Measurements from ENCODE around the gene GNLY.
"Not testable (repeated sequence)": the region's sequence is repeated elsewhere in the genome, so short reads cannot be mapped to it uniquely, and the experiment has no call there.

The GNLY gene

GRCh38 chr2:85657399-85657798 lies 36.8 kb upstream of the GNLY start:
- not testable (repeated sequence) for H3K27me3 ChIP-seq (ENCODE audit: control insufficient read depth, insufficient read depth, low read length); H3K4me1 ChIP-seq (ENCODE audit: control insufficient read depth, insufficient read depth, low read length); H3K27ac ChIP-seq (ENCODE audit: low read depth, low read length); H3K36me3 ChIP-seq (ENCODE audit: control insufficient read depth, insufficient read depth, low read length); H3K4me3 ChIP-seq (ENCODE audit: low read length); H3K9ac ChIP-seq (ENCODE audit: low read length)

- no peaks in the 10 kb centered on the region for H3K36me3 ChIP-seq (ENCODE audit: control insufficient read depth, insufficient read depth, low read length)
- H3K27ac ChIP-seq (ENCODE audit: low read depth, low read length) = no peak overlapping the region
- no peak overlapping the region for H3K4me3 ChIP-seq (ENCODE audit: low read length)
- H3K4me1 ChIP-seq (ENCODE audit: control insufficient read depth, insufficient read depth, low read length) = no peaks in the 10 kb centered on the region
- H3K27me3 ChIP-seq (ENCODE audit: control insufficient read depth, insufficient read depth, low read length) = no peaks in the 10 kb centered on the region
- no peak overlapping the region for H3K9ac ChIP-seq (ENCODE audit: low read length)
Observed at GRCh38 chr2:85659324-85659981, 34.7 kb upstream of the GNLY start.

GRCh38 chr2:85660301-85660700 lies 33.9 kb upstream of the GNLY start:
- not testable (repeated sequence) for H3K27ac ChIP-seq (ENCODE audit: low read depth, low read length); H3K36me3 ChIP-seq (ENCODE audit: control insufficient read depth, insufficient read depth, low read length); H3K27me3 ChIP-seq (ENCODE audit: control insufficient read depth, insufficient read depth, low read length); H3K9ac ChIP-seq (ENCODE audit: low read length); H3K4me3 ChIP-seq (ENCODE audit: low read length); H3K4me1 ChIP-seq (ENCODE audit: control insufficient read depth, insufficient read depth, low read length)

DNA sequence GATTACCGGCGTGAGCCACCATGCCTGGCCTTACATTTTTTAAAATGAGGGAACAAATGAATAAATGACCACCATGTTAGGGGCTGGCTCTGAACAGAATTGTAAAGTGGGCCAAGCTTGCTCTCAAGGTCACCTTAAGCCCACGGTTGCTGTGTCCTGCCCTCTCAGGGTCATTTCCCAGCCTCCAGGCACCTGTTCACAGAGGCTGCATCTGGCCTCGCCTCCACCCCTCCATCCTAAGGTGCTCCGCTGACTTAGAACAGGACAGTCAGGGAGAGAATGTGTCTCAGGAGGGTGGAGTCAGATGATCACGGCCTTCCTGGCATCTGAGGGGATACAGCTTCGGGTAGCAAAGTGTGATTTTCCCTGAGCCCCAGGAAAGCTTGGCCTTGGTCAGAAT lies 33.4 kb upstream of the GNLY start:
- no peak overlapping the region for H3K27ac ChIP-seq (ENCODE audit: low read depth, low read length)
- H3K4me3 ChIP-seq (ENCODE audit: low read length) = no peak overlapping the region
- no peaks in the 10 kb centered on the region for H3K36me3 ChIP-seq (ENCODE audit: control insufficient read depth, insufficient read depth, low read length)
- H3K27me3 ChIP-seq (ENCODE audit: control insufficient read depth, insufficient read depth, low read length) = no peaks in the 10 kb centered on the region
- no peaks in the 10 kb centered on the region for H3K4me1 ChIP-seq (ENCODE audit: control insufficient read depth, insufficient read depth, low read length)
- no peak overlapping the region for H3K9ac ChIP-seq (ENCODE audit: low read length)

DNA sequence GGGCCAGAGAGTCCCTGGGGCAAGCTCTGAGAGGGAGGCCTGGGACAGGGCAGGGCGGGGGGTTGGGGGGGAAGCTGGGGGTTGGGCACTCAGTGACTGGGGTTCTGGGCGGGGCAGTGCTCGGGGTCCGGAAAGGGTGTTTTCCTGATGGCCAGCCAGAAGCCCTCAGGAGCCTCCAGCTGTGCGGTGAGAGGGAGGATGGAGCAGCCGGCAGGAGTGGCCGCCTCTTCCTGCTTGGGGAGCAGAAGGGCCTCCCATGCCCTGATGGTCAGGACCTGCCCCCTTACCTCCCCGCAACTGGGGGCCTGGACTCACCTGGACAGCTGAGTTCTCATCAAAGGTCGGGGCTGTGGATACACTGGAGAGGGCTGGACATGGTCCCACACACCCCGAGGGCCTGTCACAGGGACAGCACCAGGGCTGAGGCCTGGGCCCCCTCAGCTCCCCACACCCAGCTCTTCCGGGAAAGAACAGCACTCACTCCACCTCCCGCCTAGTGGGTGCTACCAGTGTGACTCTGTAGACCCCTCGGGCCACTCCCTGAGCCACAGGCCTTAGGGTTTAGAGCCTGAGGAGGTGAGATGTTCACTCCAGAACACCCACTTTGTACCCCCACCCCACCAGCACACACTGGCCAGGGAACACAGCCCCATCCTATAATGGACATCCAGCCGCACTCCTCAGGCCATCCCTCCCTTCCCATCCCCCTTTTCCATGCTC lies 32.9 kb upstream of the GNLY start:
- H3K9ac ChIP-seq (ENCODE audit: low read length) = no peak overlapping the region
- H3K27me3 ChIP-seq (ENCODE audit: control insufficient read depth, insufficient read depth, low read length) = no peaks in the 10 kb centered on the region
- no peaks in the 10 kb centered on the region for H3K4me1 ChIP-seq (ENCODE audit: control insufficient read depth, insufficient read depth, low read length)
- H3K4me3 ChIP-seq (ENCODE audit: low read length) = no peak overlapping the region
- H3K27ac ChIP-seq (ENCODE audit: low read depth, low read length) = no peak overlapping the region
- no peaks in the 10 kb centered on the region for H3K36me3 ChIP-seq (ENCODE audit: control insufficient read depth, insufficient read depth, low read length)

GRCh38 chr2:85662899-85663593 lies 31.1 kb upstream of the GNLY start:
- H3K27me3 ChIP-seq (ENCODE audit: control insufficient read depth, insufficient read depth, low read length) = no peaks in the 10 kb centered on the region
- H3K4me1 ChIP-seq (ENCODE audit: control insufficient read depth, insufficient read depth, low read length) = no peaks in the 10 kb centered on the region
- no peak overlapping the region for H3K9ac ChIP-seq (ENCODE audit: low read length)
- H3K4me3 ChIP-seq (ENCODE audit: low read length) = no peak overlapping the region
- no peaks in the 10 kb centered on the region for H3K36me3 ChIP-seq (ENCODE audit: control insufficient read depth, insufficient read depth, low read length)
- peak overlapping the region; percentile 8 for H3K27ac ChIP-seq (ENCODE audit: low read depth, low read length)

DNA sequence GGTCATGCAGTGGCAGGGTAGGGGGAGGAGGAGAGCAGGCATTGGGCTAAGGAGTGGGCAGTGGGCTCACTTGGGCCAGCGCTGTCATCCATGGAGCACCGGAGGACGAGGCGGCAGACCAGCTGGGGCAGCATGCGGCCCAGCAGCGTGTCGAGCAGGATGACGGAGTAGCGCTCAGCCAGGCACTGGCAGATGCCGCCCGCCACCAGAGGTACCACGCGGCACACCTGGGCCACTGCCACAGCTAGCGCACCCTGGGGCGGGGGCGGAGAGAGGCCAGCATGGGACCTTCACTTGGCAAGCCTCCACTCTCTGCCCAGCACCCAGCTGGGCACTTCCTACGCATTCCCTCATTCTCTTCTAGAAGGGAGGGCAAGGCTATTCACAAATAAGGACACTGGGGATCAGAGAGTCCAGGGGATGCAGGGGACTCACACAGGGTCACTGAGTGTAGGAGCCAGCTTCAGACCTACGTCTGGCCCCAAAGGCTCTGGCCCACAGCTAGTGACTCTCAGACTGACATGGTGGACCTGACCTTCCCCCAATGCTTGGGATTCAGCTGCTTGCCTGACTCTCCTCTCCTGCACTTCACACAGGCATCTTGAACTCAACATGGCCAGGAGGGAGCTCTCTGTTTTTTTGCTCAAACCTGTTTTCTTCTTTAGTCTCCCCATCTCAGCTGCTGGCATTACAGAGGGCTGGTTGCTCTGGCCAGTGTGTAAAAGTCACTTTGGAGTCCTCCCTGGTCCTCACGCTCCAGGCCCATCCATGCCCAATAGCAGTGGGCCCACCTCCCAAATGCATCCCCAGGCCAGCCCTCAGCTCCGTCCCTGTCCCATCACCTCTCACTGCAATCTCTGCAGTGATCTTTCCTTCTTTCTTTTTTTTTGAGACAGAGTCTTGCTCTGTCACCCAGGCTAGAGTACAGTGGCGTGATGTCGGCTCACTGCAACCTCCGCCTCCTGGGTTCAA lies 30.3 kb upstream of the GNLY start:
- no peaks in the 10 kb centered on the region for H3K4me1 ChIP-seq (ENCODE audit: control insufficient read depth, insufficient read depth, low read length)
- H3K9ac ChIP-seq (ENCODE audit: low read length) = no peak overlapping the region
- no peak overlapping the region for H3K27ac ChIP-seq (ENCODE audit: low read depth, low read length)
- H3K36me3 ChIP-seq (ENCODE audit: control insufficient read depth, insufficient read depth, low read length) = no peaks in the 10 kb centered on the region
- H3K4me3 ChIP-seq (ENCODE audit: low read length) = no peak overlapping the region
- H3K27me3 ChIP-seq (ENCODE audit: control insufficient read depth, insufficient read depth, low read length) = no peaks in the 10 kb centered on the region

- Histone ChIP-seq H3K27me3 (ENCODE audit: control insufficient read depth, insufficient read depth, low read length) (no peaks in the 10 kb centered on the region), H3K27ac (ENCODE audit: low read depth, low read length) (no peak overlapping the region), H3K4me3 (ENCODE audit: low read length) (no peak overlapping the region), H3K4me1 (ENCODE audit: control insufficient read depth, insufficient read depth, low read length) (no peaks in the 10 kb centered on the region), H3K9ac (ENCODE audit: low read length) (no peak overlapping the region), H3K36me3 (ENCODE audit: control insufficient read depth, insufficient read depth, low read length) (no peaks in the 10 kb centered on the region)
Observed at GRCh38 chr2:85665264-85665937, 28.8 kb upstream of the GNLY start.

DNA sequence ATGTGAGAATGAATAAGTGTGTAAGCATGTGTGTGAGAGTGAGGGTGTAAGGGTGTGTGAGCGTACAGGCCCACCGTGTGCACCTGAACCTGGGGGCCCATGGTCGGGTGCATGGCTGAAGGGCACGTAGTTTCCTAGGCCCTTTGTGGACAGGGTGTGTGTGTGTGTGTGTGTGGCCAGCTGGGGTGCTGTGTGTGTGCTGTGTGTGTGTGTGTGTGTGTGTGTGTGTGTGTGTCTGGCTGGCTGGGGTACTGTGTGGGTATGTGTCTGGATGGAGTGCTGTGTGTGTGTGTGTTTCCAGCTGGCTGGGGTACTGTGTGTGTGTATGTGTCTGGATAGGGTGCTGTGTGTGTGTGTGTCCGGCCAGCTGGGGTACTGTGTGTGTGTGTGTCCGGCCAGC lies 28.1 kb upstream of the GNLY start:
- no peaks in the 10 kb centered on the region for H3K36me3 ChIP-seq (ENCODE audit: control insufficient read depth, insufficient read depth, low read length)
- H3K27me3 ChIP-seq (ENCODE audit: control insufficient read depth, insufficient read depth, low read length) = no peaks in the 10 kb centered on the region
- no peaks in the 10 kb centered on the region for H3K4me1 ChIP-seq (ENCODE audit: control insufficient read depth, insufficient read depth, low read length)
- no peak overlapping the region for H3K27ac ChIP-seq (ENCODE audit: low read depth, low read length)
- H3K4me3 ChIP-seq (ENCODE audit: low read length) = no peak overlapping the region
- H3K9ac ChIP-seq (ENCODE audit: low read length) = no peak overlapping the region

- H3K4me1 ChIP-seq (ENCODE audit: control insufficient read depth, insufficient read depth, low read length) = no peaks in the 10 kb centered on the region
Observed at GRCh38 chr2:85666435-85667316, 27.5 kb upstream of the GNLY start.

GRCh38 chr2:85667561-85668008 lies 26.6 kb upstream of the GNLY start:
- Histone ChIP-seq H3K36me3 (ENCODE audit: control insufficient read depth, insufficient read depth, low read length) (no peaks in the 10 kb centered on the region), H3K27me3 (ENCODE audit: control insufficient read depth, insufficient read depth, low read length) (no peaks in the 10 kb centered on the region), H3K4me1 (ENCODE audit: control insufficient read depth, insufficient read depth, low read length) (no peaks in the 10 kb centered on the region), H3K27ac (ENCODE audit: low read depth, low read length) (no peak overlapping the region), H3K4me3 (ENCODE audit: low read length) (no peak overlapping the region), H3K9ac (ENCODE audit: low read length) (no peak overlapping the region)

More at GRCh38 chr2:85666435-85667316, 27.5 kb upstream of the GNLY start:
- no peak overlapping the region for H3K4me3 ChIP-seq (ENCODE audit: low read length)
- no peaks in the 10 kb centered on the region for H3K27me3 ChIP-seq (ENCODE audit: control insufficient read depth, insufficient read depth, low read length)
- no peak overlapping the region for H3K27ac ChIP-seq (ENCODE audit: low read depth, low read length)
- no peak overlapping the region for H3K9ac ChIP-seq (ENCODE audit: low read length)
- H3K36me3 ChIP-seq (ENCODE audit: control insufficient read depth, insufficient read depth, low read length) = no peaks in the 10 kb centered on the region

Data from rectal smooth muscle tissue (tissue), 1 donor.